KG1 (cell line): Measurements from ENCODE around the gene UST.
A peak's percentile ranks its signal among the peaks of the same experiment; 100 is the strongest.
"Not testable (repeated sequence)": the region's sequence is repeated elsewhere in the genome, so short reads cannot be mapped to it uniquely, and the experiment has no call there.

Experiments
- DNase-seq: peaks from one replicate; lab custom pipeline; 2025; lab: John Stamatoyannopoulos, UW

The UST gene

DNA sequence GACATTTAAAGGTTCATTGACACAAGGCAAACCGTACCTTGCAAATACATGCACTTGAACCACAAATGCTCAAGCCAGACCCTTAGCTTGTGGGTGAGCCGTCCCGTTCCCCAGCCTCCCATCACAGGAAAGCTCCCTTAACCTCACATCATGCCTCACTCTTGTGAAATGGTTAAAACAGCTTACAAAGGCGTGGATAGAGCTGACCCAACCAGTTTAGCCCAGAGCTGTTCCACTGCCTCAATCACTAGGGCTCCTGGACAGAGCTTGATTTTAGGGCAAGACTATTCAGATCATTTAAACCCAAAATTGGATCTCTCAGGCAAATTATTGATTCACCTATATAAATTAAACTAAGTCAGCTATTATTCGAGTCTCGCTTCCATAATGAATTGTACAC, 341.1 kb downstream of the UST start:
- DNase-seq, result no peak

GRCh38 chr6:149088361-149088760, 341.5 kb downstream of the UST start:
- no peak for DNase-seq

DNA sequence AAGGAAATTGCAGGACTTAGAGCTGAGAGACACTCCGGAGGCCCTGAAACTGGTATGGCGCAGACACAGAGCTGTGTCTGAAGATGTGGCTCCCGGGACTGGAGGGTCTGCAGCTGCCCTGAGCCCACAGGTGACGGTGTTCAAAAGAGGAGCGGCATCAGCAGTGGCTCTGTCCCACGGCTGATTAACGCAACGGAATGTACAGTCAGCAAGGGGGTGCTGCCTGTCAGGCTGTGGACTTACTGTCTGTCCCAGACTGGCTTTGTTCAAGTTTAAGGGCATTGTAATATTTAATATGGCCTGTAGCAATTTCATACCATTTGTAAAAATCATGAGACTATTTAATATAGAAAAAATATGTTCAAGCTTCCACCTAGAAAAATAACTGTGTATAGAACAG, 342.7 kb downstream of the UST start:
- DNase-seq, result no peak

GRCh38 chr6:149090937-149091336, 344.1 kb downstream of the UST start:
- no peak for DNase-seq

DNA sequence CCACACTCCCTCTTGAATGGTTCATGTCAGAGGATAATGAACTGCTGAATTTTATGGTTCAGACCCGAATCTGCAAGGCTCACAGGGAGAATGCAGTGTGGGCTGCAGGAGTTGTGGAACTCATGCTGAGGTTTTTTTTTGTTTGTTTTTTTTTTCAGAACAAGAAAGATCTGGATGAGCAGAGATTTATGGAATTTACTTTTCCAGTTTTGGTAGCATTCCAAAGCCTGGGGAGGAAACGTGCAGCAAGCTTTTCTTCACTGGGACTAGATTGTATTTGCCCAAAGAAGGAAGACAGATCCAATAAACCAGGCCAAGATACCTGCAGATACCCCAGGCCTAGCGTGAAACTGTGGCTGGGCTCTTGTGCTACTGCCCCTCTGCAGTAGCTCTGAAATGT, 346.8 kb downstream of the UST start:
- DNase-seq, result no peak

- no peak for DNase-seq
Observed at GRCh38 chr6:149094156-149094555, 347.3 kb downstream of the UST start.

DNA sequence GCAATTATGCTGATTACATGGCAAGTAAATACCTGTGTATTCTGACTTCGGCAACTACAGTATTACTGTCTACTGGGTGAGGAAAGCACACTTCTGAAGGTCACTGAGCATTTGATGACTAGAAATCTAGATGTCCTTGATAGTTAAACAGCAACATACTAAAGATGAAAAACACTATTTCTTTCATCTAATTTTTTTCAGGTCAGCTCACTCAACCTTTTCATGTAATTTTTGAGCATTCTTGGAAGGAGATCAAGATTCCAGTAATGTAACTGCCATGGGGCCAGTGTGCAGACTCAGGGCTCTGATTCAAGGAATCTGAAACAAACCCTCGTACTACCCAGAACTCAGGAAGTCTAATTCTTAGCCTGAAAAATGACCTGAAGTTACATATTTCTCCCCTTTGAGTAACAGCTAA, 348.1 kb downstream of the UST start:
- no peak for DNase-seq

GRCh38 chr6:149095842-149096241, 349.0 kb downstream of the UST start:
- DNase-seq, result no peak

DNA sequence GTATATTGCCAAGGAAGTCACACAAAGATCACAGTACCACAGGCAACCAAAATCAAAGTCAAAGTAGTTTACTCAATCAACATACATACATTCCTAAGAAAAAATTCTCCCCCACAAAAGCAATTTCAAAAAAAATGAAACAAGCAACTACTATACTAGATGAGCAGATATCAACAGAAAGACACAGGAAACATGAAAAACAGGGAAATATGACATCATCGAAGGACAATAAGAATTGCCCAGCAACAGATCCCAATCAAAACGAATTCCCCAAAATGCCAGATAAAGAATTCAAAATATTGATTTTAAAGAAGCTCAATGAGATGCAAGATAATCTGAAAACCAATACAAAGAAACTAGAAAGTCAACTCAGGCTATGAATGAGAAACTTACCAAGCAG, 351.0 kb downstream of the UST start:
- no peak for DNase-seq

DNA sequence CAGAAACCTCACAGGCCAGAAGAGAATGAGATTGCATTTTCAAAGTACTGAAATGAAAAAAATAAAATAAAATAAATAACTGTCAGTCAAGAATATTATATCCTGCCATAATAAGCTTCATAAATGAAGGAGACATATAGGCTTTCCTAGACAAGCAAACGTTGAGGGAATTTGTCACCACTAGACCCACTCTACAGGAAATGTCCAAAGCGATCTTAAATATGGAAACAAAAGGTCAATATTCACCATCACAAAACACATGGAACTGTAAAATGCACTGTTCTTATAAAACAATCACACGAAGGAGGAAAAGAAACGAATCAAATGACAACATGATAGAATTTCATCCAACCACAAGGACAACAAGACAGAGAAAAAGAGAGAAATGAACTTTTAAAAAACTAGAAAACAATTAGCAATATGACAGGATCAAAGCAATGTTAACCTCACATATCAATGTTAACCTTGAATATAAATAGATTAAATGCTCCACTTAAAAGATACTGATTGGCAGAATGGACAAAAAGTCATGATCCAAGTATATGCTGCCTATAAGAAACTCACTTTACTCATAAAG, 352.0 kb downstream of the UST start:
- no peak for DNase-seq

GRCh38 chr6:149102324-149102723, 355.5 kb downstream of the UST start:
- DNase-seq, result no peak

GRCh38 chr6:149103950-149104349, 357.1 kb downstream of the UST start:
- not testable (repeated sequence) for DNase-seq

DNA sequence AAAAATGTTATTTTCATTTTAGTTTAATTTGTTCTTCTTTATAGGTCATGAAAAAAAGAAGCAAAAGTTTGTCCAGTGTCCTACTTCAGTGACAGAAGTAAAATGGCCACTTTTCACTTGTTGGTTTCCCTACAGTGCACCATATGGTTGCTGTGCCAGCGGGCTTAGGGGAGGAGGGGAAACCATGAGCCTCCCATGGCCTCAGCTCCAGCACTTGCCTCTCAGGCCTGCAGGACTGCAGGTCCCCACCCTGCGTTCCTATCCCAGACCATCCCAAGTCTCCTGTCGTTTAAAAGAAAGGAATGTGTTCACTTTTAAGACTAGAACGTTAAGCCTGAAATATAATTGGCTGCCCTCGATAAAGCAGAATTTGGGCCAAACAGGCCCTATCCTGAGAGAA, 360.7 kb downstream of the UST start:
- DNase-seq, result no peak

- no peak for DNase-seq
Observed at GRCh38 chr6:149108038-149108748, 361.4 kb downstream of the UST start.

- DNase-seq, result no peak
Observed at GRCh38 chr6:149108749-149109100, 361.9 kb downstream of the UST start.

- no peak for DNase-seq
Observed at GRCh38 chr6:149109397-149110070, 362.7 kb downstream of the UST start.

DNA sequence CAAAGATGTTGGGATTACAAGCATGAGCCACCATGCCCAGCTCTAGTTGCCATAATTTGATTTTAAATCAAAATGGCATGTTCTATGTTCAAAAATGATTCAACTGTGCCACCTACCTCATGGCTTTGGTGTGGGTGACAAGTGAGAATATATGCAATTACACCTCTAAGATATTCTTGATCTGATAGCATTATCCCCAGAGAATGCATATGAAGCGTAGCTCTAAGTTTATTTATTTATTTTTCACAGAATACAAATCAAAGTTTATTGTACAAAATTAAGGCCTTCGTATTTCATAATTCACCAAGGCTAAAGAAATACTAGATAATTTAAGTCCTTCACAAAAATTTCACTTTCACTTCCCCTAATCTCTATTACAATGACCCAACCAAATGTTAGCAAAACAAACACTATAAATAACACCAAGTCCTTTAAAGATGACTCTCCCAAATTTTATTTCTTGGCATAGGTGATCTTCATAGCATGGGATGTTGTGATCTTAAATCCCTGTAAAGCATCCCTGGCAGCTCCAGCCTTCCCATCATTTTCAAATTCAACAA, 364.8 kb downstream of the UST start:
- DNase-seq, result no peak

- DNase-seq, result no peak
Observed at GRCh38 chr6:149112976-149113375, 366.1 kb downstream of the UST start.

DNA sequence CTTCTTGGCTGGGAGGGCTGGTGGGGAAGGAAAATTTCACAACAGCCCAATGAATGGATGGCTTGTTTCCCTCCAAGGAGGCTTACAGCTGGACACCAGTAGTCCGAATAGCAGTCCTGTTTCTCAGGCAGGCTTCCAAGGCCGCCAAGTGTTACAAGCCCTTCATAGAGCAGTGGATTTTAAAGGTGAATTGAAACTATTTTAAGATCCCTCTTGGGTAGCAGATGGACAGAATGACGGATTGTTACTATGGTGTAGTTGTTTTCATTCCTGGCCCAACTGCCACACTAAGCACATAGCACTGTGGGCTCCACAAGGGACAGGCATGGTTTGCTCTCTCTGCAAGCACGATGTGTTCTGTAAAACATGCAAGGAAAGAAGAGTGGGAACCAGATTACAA, 367.3 kb downstream of the UST start:
- no peak for DNase-seq

DNA sequence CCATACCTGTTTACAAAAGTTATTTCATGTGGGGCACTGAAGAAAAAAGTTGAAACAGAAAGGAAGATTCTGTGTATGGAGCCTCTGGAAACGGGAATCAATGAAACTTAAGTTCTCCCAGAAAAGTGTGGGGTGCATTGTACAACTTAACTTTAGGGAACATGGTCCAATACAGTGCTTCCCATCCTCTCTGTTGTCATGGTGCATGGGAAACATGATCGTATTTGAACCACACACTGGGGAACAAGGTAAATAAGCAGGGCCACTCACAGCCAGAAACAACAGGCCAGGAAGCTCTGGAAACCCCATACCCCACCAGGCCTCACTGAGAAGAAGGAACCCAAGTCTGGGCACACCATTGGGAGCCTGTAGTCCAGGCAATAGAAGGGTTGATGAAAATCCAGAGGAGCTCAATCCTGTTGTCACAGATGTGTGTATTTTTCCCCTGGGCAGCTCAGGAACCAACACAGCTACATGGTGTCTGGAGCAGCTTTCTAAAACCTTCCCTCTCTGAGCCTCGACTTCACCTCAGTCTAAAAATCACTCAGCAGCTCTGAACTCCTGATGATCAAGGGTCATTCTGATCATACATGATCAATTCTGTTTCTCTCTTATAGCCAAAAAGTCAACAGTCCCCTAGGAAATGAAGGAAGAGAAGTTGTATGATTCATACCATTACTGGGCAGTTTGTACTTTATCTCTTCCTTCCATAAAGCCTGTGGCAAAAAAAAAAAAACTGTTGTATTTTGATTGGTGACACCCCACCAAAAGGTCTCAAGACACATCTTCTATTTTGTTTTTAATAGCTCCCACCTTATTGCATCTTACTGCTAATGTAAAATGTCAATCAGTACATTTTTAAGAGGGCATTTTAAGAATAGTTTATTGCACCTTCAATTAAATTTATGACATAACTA, 372.2 kb downstream of the UST start:
- peak; percentile 57 for DNase-seq

- DNase-seq, result no peak
Observed at GRCh38 chr6:149122850-149123821, 376.3 kb downstream of the UST start.
